Measurements from ENCODE around the gene LRRC47. TPM values are rescaled to one million over a fixed set of nuclear protein-coding genes. Genes with fewer than 3 reads are reported as not detected.

LRRC47 gene
- total RNA-seq, 2 experiments from 2014 or later = 43.0 to 45.6 TPM

GRCh38 chr1:3788756-3789420, 7.4 kb downstream of the LRRC47 start:
- ChIA-PET CTCF (interaction anchor here (1.4 to 2.5 kb wide), 2 partner anchors 7 to 13 kb away, joined by 5 to 9 read pairs; partner anchors contain the start of gene LRRC47), POLR2A (no interaction called here)

- ChIA-PET CTCF (interaction anchor here (1.2 to 2.5 kb wide), 3 partner anchors 8 to 14 kb away, joined by 3 to 9 read pairs (median 5); partner anchors contain the start of gene LRRC47), POLR2A (interaction anchor here (0.6 to 1.3 kb wide), 2 partner anchors 8 to 23 kb away, joined by 3 read pairs; partner anchors contain the start of gene LRRC47)
Observed at GRCh38 chr1:3787745-3788605, 8.3 kb downstream of the LRRC47 start.

GRCh38 chr1:3787349-3787715, 9.0 kb downstream of the LRRC47 start:
- CTCF ChIA-PET = interaction anchor here (1.1 to 2.5 kb wide), 3 partner anchors 9 to 23 kb away, joined by 3 to 9 read pairs (median 3); partner anchors contain the start of gene LRRC47
- POLR2A ChIA-PET = interaction anchor here (0.6 to 1.3 kb wide), 2 partner anchors 9 to 23 kb away, joined by 3 read pairs; partner anchors contain the start of gene LRRC47

DNA sequence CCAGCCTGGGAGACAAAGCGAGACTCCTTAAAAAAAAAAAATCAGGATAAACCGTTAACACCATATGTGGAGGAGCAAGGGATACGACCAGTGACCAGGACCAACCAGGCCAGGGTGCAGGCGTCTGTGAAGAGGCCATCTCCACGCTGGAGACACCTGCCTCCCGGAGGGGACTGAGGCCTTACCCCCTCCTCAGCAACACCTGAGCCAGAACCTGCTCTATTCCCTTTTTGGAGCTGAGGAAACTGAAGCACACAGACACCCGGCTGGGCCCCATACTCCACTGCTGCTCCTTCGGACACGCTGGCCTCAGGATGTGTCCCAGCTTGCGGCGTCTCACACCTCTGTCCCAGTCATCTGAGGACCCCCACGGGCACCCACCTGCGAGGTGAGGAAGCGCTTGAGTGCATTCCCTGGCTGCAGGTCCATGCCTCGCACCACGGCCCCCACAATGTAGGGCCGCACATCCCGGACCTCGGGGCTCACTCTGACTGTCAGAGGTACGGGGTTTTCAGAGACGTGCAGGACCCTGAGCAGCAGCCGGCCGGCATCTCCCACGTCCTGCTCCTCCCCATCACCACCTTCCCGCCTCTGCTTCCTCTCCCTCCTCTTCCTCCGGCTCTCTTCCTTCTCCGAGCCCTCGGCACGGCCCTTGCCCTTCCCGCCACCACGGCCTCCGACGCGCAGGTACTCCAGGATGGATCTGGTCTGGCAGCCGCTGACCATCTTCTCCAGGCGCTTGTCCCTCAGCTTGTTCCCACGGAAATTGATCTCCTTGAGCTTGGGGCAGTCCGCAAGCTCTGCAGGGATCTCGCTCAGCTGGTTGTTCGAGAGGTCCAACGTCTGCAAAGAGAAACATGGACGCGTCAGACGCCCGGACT, 9.6 kb downstream of the LRRC47 start:
- CTCF ChIA-PET = interaction anchor here (1.1 to 2.5 kb wide), 3 partner anchors 10 to 23 kb away, joined by 3 to 9 read pairs (median 3); partner anchors contain the start of gene LRRC47
- POLR2A ChIA-PET = interaction anchor here (1.3 kb wide), 1 partner anchor 9 kb away, joined by 3 read pairs; the partner anchor contains the start of gene LRRC47

DNA sequence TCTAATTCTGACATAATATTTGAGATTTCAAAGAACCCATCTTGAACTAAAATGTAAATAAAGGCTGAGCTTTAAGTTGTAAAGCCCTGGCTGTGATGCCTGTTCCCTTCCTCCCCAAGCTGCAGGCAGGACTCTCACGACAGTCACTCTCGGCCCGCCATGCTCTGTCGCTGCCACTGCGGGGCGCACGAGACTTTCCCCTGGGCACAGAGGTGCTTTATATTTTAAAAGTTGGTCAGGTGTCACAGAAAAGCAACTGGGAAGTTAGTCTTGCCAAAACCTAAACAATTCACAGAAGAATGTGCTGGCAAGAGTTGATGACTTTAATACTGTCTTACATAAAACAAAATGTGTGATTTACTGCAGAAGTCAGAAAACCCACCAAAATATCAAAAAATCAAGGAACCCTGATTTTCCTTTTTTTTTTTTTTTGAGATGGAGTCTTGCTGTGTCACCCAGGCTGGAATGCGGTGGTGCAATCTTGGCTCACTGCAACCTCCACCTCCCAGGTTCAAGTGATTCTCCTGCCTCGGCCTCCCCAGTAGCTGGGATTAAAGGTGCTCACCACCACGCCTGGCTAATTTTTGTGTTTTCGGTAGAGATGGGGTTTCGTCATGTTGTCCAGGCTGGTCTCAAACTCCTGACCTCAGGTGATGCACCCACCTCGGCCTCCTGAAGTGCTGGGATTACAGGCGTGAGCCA, 10.7 kb downstream of the LRRC47 start:
- ChIA-PET CTCF (interaction anchor here (0.9 kb wide), 1 partner anchor 12 kb away, joined by 4 read pairs; no protein-coding TSS in a partner anchor), POLR2A (interaction anchor here (0.8 kb wide), 1 partner anchor 63 kb away, joined by 6 read pairs; no protein-coding TSS in a partner anchor)

GRCh38 chr1:3785045-3785444, 11.3 kb downstream of the LRRC47 start:
- ChIA-PET POLR2A (interaction anchor here (0.8 kb wide), 1 partner anchor 63 kb away, joined by 6 read pairs; no protein-coding TSS in a partner anchor), CTCF (no interaction called here)

GRCh38 chr1:3783651-3784474, 12.4 kb downstream of the LRRC47 start:
- ChIA-PET CTCF (interaction anchor here (1.1 kb wide), 1 partner anchor 8 kb away, joined by 4 read pairs; no protein-coding TSS in a partner anchor), POLR2A (no interaction called here)

- CTCF ChIA-PET = no interaction called here
- POLR2A ChIA-PET = no interaction called here
Observed at GRCh38 chr1:3780901-3781300, 15.4 kb downstream of the LRRC47 start.

DNA sequence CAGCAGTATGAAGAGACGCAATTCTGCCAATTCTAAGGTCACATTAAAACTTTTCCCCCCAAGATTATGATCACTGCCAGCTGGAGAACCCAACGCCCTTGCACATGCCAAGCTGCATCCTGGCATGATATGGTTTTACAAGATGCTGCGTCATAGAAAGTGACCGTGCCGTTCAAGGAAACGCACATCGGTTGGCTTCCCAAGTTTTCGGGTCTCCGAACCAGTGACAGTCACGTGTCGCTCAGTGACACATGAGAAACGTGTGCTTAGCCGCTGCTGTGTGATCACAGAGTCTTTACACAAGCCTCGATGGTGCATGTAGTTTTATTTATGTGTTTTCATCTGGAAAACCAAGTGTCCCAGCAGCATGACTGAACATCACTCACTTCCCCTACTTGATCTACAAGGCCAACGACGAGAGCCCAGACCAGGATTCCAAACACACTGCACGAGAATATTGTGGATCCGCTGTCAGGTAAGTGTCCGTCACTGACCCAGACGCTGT, 16.3 kb downstream of the LRRC47 start:
- CTCF ChIA-PET = no interaction called here
- POLR2A ChIA-PET = no interaction called here

DNA sequence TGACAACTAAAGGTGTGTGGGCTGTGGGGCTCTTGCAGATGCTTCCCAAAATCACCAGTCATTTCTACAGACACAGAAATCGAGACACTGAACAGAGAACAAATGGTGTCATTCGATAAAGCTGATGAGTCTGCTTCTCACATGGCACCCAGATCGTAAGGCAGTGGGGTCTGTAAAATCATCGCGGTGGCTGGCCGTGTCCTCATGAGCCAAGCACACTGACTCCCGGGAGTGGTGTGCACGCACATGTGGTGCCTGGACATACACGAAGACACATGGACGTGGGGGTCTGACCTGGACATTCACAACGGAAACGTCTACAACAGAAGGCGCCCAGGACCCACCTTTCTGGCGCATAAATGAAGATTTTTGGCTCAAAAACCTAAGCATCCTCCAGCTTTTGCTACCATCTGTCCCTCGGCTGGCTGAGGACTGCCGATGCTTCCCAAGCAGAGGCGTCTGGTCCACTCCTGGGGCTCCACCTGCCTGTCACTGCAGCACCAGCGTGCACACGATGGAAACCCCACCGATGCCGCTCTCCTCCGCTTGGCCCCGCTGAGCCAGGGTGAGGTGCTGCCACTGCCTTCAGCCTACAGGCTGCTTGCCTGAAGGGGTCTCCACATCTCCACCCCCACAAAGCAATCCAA, 16.9 kb downstream of the LRRC47 start:
- ChIA-PET POLR2A (no interaction called here), CTCF (no interaction called here)

- CTCF ChIA-PET = no interaction called here
Observed at GRCh38 chr1:3778590-3779264, 17.6 kb downstream of the LRRC47 start.

DNA sequence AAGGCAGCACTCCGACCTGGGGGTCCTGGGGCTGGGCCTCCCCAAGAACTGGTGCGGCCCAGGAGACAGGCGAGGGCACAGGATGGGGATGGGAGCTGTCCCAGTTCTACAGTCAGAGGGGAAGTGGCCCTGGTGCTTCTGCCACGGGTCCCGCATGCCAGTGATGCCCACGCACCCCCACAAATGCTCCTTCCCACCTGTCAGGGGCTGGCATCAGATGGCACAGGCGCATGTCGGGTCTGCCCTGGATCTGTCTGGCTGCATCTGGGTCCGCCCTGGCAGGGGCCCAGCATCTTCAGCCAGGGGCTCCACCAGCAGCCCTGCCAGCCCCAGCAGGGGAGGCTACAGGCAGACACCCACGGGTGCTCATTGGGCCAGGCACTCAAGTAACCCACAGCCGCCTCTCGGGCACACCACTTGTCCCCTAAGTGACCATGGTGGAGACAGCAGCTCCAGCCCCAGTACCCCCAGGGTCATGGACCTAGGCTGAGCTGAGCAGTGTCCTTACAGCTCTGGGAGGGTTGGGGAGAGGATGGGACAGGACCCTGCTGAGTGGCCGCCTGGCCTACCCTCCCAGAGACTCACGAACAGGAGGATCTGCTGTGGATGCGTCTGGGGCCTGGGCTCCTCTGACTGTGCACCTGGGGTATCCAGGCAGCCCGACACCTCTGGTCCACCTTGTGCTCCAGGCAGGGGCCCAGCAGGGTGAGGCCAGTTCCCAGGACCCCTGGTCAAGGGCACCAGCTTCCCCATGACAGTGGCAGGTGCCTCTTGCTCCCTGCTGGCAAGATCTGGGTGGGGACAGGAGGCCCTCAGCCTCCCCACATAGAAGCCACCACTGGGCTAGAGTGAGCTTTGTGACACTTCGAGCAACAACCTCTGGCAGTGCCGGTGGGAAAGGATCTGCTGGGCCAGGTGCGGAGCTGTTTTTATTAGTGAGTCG, 18.4 kb downstream of the LRRC47 start:
- ChIA-PET CTCF (interaction anchor here (1.1 kb wide), 1 partner anchor 10 kb away, joined by 5 read pairs; no protein-coding TSS in a partner anchor), POLR2A (interaction anchor here (0.6 kb wide), 1 partner anchor 16 kb away, joined by 4 read pairs; no protein-coding TSS in a partner anchor)

More at GRCh38 chr1:3778590-3779264, 17.6 kb downstream of the LRRC47 start:
- POLR2A ChIA-PET = interaction anchor here (0.6 kb wide), 1 partner anchor 15 kb away, joined by 4 read pairs; no protein-coding TSS in a partner anchor

GRCh38 chr1:3777078-3777547, 19.2 kb downstream of the LRRC47 start:
- ChIA-PET POLR2A (no interaction called here), CTCF (interaction anchor here (1.1 kb wide), 1 partner anchor 9 kb away, joined by 5 read pairs; no protein-coding TSS in a partner anchor)

- ChIA-PET POLR2A (interaction anchor here (0.8 kb wide), 1 partner anchor 19 kb away, joined by 3 read pairs; the partner anchor contains the start of gene LRRC47), CTCF (interaction anchor here (0.7 to 2.2 kb wide), 10 partner anchors 8 to 28 kb away, joined by 3 to 9 read pairs (median 4); partner anchors contain the start of gene LRRC47)
Observed at GRCh38 chr1:3776231-3776961, 19.9 kb downstream of the LRRC47 start.
